Endothelial cell of umbilical vein (primary cell): ENCODE data around the gene TENT4A. TPM values are rescaled to one million over a fixed set of nuclear protein-coding genes. Genes with fewer than 3 reads are reported as not detected.

Source experiments
- BruUV-seq: library from RNA; stranded (reverse); fragments of 400-500 nt; replicated peaks from 2 replicates; lab custom pipeline; 2021; lab: Mats Ljungman, UMichigan
- CTCF ChIA-PET: fragments of 300-600, 350-600 bp; sonication (Branson Sonifier 250); formaldehyde crosslinking; loops from one replicate; lab custom pipeline; 2021; ENCODE audit warnings: antibody characterized with exemption, inconsistent platforms; lab: Charles Lee
- POLR2A ChIA-PET: fragments of 300-600, 350-600 bp; sonication (Branson Sonifier 250); formaldehyde crosslinking; loops from one replicate; lab custom pipeline; 2021; ENCODE audit warnings: antibody characterized with exemption, inconsistent platforms; lab: Charles Lee
- DNase-seq: peaks from one replicate; pipeline ENCODE4 v3.0.0-alpha.2; 2011; ENCODE audit warnings: low read depth, low spot score
- FAIRE-seq: peaks from 2 replicates; lab custom pipeline; 2011; peaks lifted over from hg19 to GRCh38; lab: Jason Lieb, UNC
- H2AFZ ChIP-seq: 2 replicates; pipeline ENCODE4 v1.6.0; 2012; ENCODE audit warnings: low read depth, low read length, control low read depth, inconsistent platforms
- H3K27ac ChIP-seq: 2 replicates; pipeline ENCODE4 v1.5.1; 2011; ENCODE audit warnings: low read depth, mild to moderate bottlenecking, control low read depth, low read length, moderate library complexity; ENCODE audit not compliant: insufficient read depth
- H3K27me3 ChIP-seq, 2 experiments: 2 replicates each; pipeline versions ENCODE4 v1.6.0 to v1.6.1; 2011; ENCODE audit warnings: low read length in 2 of 2, mixed read lengths in 1 of 2; ENCODE audit not compliant: control insufficient read depth in 2 of 2, insufficient read depth in 2 of 2
- H3K36me3 ChIP-seq, 2 experiments: 2 replicates in 1 of 2; 3 replicates in 1 of 2; pipeline ENCODE4 v1.5.1; 2011; ENCODE audit warnings: low read length in 2 of 2, mild to moderate bottlenecking in 1 of 2, moderate library complexity in 1 of 2; ENCODE audit not compliant: control insufficient read depth in 2 of 2, insufficient read depth in 2 of 2; ENCODE audit errors: extremely low read depth in 1 of 2
- H3K4me1 ChIP-seq: 3 replicates; pipeline ENCODE4 v1.5.1; 2011; ENCODE audit warnings: mild to moderate bottlenecking, low read length; ENCODE audit not compliant: control insufficient read depth, insufficient read depth; ENCODE audit errors: extremely low read depth
- H3K4me2 ChIP-seq: 2 replicates; pipeline ENCODE4 v1.6.1; 2011; ENCODE audit warnings: low read length, control low read depth, mixed read lengths; ENCODE audit not compliant: insufficient read depth
- H3K4me3 ChIP-seq, 3 experiments: fragments of 200-600 bp in 1 of 3; sonication (generic), shearing (Covaris generic) in 1 of 3; replicated peaks in 1 of 3; 2 replicates each; pipeline ENCODE4 v1.5.1; 2011 to 2016; ENCODE audit warnings: control low read depth in 3 of 3, low read length in 3 of 3, mild to moderate bottlenecking in 2 of 3, inconsistent platforms in 1 of 3, low read depth in 1 of 3, moderate library complexity in 1 of 3; ENCODE audit not compliant: insufficient read depth in 1 of 3
- H3K79me2 ChIP-seq: 2 replicates; pipeline ENCODE4 v1.6.0; 2012; ENCODE audit warnings: low read length, inconsistent platforms; ENCODE audit not compliant: control insufficient read depth, insufficient read depth
- H3K9ac ChIP-seq: replicated peaks from 2 replicates; pipeline ENCODE3; 2011; ENCODE audit warnings: low read length, control low read depth; ENCODE audit not compliant: insufficient read depth; ENCODE audit errors: extremely low read depth
- H3K9me1 ChIP-seq: replicated peaks from 3 replicates; pipeline ENCODE4 v1.6.0; 2011; ENCODE audit warnings: mild to moderate bottlenecking, low read length; ENCODE audit not compliant: control insufficient read depth, insufficient read depth; ENCODE audit errors: extremely low read depth
- H3K9me3 ChIP-seq: replicated peaks from 2 replicates; pipeline ENCODE4 v1.5.1; 2012; ENCODE audit warnings: low read length, inconsistent platforms; ENCODE audit not compliant: control insufficient read depth, insufficient read depth
- H4K20me1 ChIP-seq: replicated peaks from 2 replicates; pipeline ENCODE3; 2011; ENCODE audit warnings: mild to moderate bottlenecking, low read length; ENCODE audit not compliant: control insufficient read depth, insufficient read depth; ENCODE audit errors: extremely low read depth
- CTCF ChIP-seq, 2 donors: IDR thresholded peaks; 1 replicate in 1 of 2; 2 replicates in 1 of 2; pipeline ENCODE4 v1.5.1; 2011; ENCODE audit warnings: low read length in 2 of 2, mild to moderate bottlenecking in 2 of 2, moderate library complexity in 2 of 2, control low read depth in 1 of 2, inconsistent platforms in 1 of 2, low read depth in 1 of 2; ENCODE audit not compliant: insufficient read depth in 1 of 2; ENCODE audit errors: extremely low read depth in 1 of 2
- EZH2 ChIP-seq: IDR thresholded peaks from 2 replicates; pipeline ENCODE4 v1.6.1; 2012; ENCODE audit warnings: borderline replicate concordance, low read depth, mild to moderate bottlenecking, moderate library complexity, low read length, inconsistent platforms; ENCODE audit not compliant: severe bottlenecking
- FOS ChIP-seq: IDR thresholded peaks from 2 replicates; pipeline ENCODE4 v1.6.1; 2011; ENCODE audit warnings: mild to moderate bottlenecking, low read length, moderate library complexity, borderline replicate concordance; ENCODE audit not compliant: insufficient read depth
- GATA2 ChIP-seq: IDR thresholded peaks from 2 replicates; pipeline ENCODE4 v1.7.0; 2011; ENCODE audit warnings: low read depth, mild to moderate bottlenecking, moderate library complexity, mixed read lengths, low read length; ENCODE audit not compliant: insufficient read length, insufficient read depth
- JUN ChIP-seq: IDR thresholded peaks from 2 replicates; pipeline ENCODE4 v1.6.1; 2011; ENCODE audit warnings: borderline replicate concordance, low read depth; ENCODE audit not compliant: insufficient read length, insufficient read depth
- MAX ChIP-seq: IDR thresholded peaks from 2 replicates; pipeline ENCODE4 v1.6.1; 2011; ENCODE audit not compliant: insufficient read depth, insufficient read length
- MYC ChIP-seq: IDR thresholded peaks from one replicate; pipeline ENCODE4 v1.6.1; 2011; ENCODE audit warnings: mild to moderate bottlenecking, low read depth, low read length
- POLR2A ChIP-seq: IDR thresholded peaks from 2 replicates; pipeline ENCODE4 v1.6.1; 2012; ENCODE audit warnings: low read depth, mild to moderate bottlenecking, control low read depth, low read length
- POLR2AphosphoS5 ChIP-seq: IDR thresholded peaks from 2 replicates; pipeline ENCODE4 v1.6.1; 2012; ENCODE audit warnings: low read depth, mild to moderate bottlenecking, control low read depth, low read length, moderate library complexity; ENCODE audit not compliant: insufficient read depth
- dilution Hi-C: fragments of 300-500 bp; cut with MboI; formaldehyde crosslinking; loops from one replicate; pipeline ENCODE4 v1.15.0; 2019; ENCODE audit warnings: low sequenced_read_pairs; ENCODE audit not compliant: extremely low pct_ligation_motif_present
- intact Hi-C: fragments of 100-400 bp; cut with micrococcal nuclease; formaldehyde crosslinking; loops from one replicate; pipeline ENCODE4 v1.10.0; 2022
- polyA plus RNA-seq, 4 experiments: library from polyadenylated mRNA; depleted of rRNA in 3 of 4; stranded (reverse) in 3 of 4; unstranded in 1 of 4; fragments of >200 nt; gene quantifications; 2 replicates each; pipeline versions ENCODE4 v1.2.1 to v1.2.3, GENCODE V29; 2011 to 2012; ENCODE audit warnings: missing spikeins in 1 of 4
- total RNA-seq: library from RNA; stranded (reverse); gene quantifications from 2 replicates; pipeline ENCODE4 v1.2.3, GENCODE V29; 2021

The TENT4A gene
- total and polyA plus RNA-seq, 2 donors (not counting 3 experiments of a cell fraction or from before 2014, with no cell fraction given), result 10.2 to 35.4 TPM

GRCh38 chr5:6752236-6752635, 39.0 kb downstream of the TENT4A start:
- intact Hi-C loops (no loop called here), dilution Hi-C loops (no loop called here)
- Histone ChIP-seq H2AFZ (no peak overlapping the region), H3K9me1 (no peaks in the 10 kb centered on the region), H3K79me2 (peaks cover 21% of the 10 kb centered on the region), H3K36me3 (peaks cover 24 to 43% of the 10 kb centered on the region in 2 experiments), H4K20me1 (no peaks in the 10 kb centered on the region), H3K4me2 (no peak overlapping the region), H3K4me1 (no peaks in the 10 kb centered on the region), H3K4me3 (no peak overlapping the region), H3K9ac (no peak overlapping the region), H3K9me3 (no peaks in the 10 kb centered on the region), H3K27ac (no peak overlapping the region), H3K27me3 (no peaks in the 10 kb centered on the region)
- BruUV-seq, result no TSS peak
- ChIA-PET CTCF (no interaction called here), POLR2A (no interaction called here)
- no peak for DNase-seq
- TF ChIP-seq POLR2A (no peak), JUN (no peak), EZH2 (no peak), CTCF (IDR thresholded peaks at IDR 0.05; ENCODE audit: extremely low read depth in 1 of 2, insufficient read depth in 1 of 2, low read depth in 1 of 2, low read length in 2 of 2) (no peak), FOS (no peak), GATA2 (no peak), POLR2AphosphoS5 (no peak), MAX (no peak), MYC (no peak)
- no peak for FAIRE-seq
